HCT116 (cell line): ENCODE data around the gene KRT78. TPM values are rescaled to one million over a fixed set of nuclear protein-coding genes. Genes with fewer than 3 reads are reported as not detected.

ENCODE experiments used
- ATAC-seq: fragments of 200-7000 bp; cut with Tn5 transposase; 2 replicates; pipeline ENCODE4 v1.9.1; 2020; ENCODE audit warnings: mild to moderate bottlenecking, moderate library complexity
- BruUV-seq: library from RNA; stranded (reverse); fragments of 400-500 nt; replicated peaks from 2 replicates; lab custom pipeline; 2021; lab: Mats Ljungman, UMichigan
- CTCF ChIA-PET: fragments of 300-600 bp; sonication (Branson Sonifier 250); formaldehyde crosslinking; loops from one replicate; lab custom pipeline; 2021; ENCODE audit warnings: antibody characterized with exemption; lab: Charles Lee
- POLR2A ChIA-PET: fragments of 300-600, 350-600 bp; sonication (Branson Sonifier 250); formaldehyde crosslinking; loops from one replicate; lab custom pipeline; 2021; ENCODE audit warnings: antibody characterized with exemption; lab: Charles Lee
- RAD21 ChIA-PET, 2 experiments: fragments of 300-600 bp; sonication (Branson Sonifier 250); formaldehyde crosslinking; loops; one replicate each; lab custom pipeline; 2023; ENCODE audit warnings: low total read pairs in 2 of 2; ENCODE audit not compliant: uncharacterized antibody in 2 of 2, unreplicated experiment in 2 of 2, low non-redundant PET in 1 of 2; lab: Charles Lee
- DNase-seq: peaks from one replicate; pipeline ENCODE4 v3.0.0-alpha.2; 2010; ENCODE audit warnings: low read depth, low spot score
- H2AFZ ChIP-seq: fragments of 200-600 bp; shearing (Covaris generic), sonication (generic); 2 replicates; pipeline ENCODE4 v1.6.1; 2017; ENCODE audit warnings: low read depth, mixed run types, mixed read lengths, antibody characterized with exemption, low read length; ENCODE audit not compliant: poor library complexity, severe bottlenecking
- H3K27ac ChIP-seq: 2 replicates; pipeline ENCODE4 v1.5.1; 2012; ENCODE audit warnings: low read depth, low read length
- H3K27me3 ChIP-seq: fragments of 200-600 bp; sonication (generic); 2 replicates; pipeline ENCODE4 v1.6.1; 2016; ENCODE audit warnings: mixed run types, low read length, mixed read lengths; ENCODE audit not compliant: insufficient read depth
- H3K36me3 ChIP-seq, 2 experiments: fragments of 200-500 bp in 1 of 2; fragments of 200-600 bp in 1 of 2; sonication (Bioruptor generic) in 1 of 2; sonication (generic) in 1 of 2; 2 replicates each; pipeline versions ENCODE4 v1.5.1 to v1.6.1; 2014 to 2016; ENCODE audit warnings: low read length in 2 of 2, inconsistent platforms in 1 of 2, mixed read lengths in 1 of 2, mixed run types in 1 of 2; ENCODE audit not compliant: insufficient read depth in 2 of 2, control insufficient read depth in 1 of 2
- H3K4me1 ChIP-seq, 2 experiments: fragments of 200-600 bp in 1 of 2; sonication (generic) in 1 of 2; 2 replicates each; pipeline versions ENCODE4 v1.5.1 to v1.6.1; 2012 to 2017; ENCODE audit warnings: low read length in 2 of 2, inconsistent platforms in 1 of 2, mild to moderate bottlenecking in 1 of 2, mixed read lengths in 1 of 2, mixed run types in 1 of 2, moderate library complexity in 1 of 2; ENCODE audit not compliant: insufficient read depth in 2 of 2, control insufficient read depth in 1 of 2
- H3K4me2 ChIP-seq: fragments of 200-600 bp; sonication (generic); 2 replicates; pipeline ENCODE4 v1.6.1; 2017; ENCODE audit warnings: mixed run types, low read length, mixed read lengths
- H3K4me3 ChIP-seq, 2 experiments: fragments of 200-600 bp in 1 of 2; sonication (generic) in 1 of 2; replicated peaks in 1 of 2; 2 replicates each; pipeline ENCODE4 v1.5.1; 2011 to 2016; ENCODE audit warnings: low read length in 2 of 2, control low read depth in 1 of 2, low read depth in 1 of 2, mild to moderate bottlenecking in 1 of 2, mixed read lengths in 1 of 2, mixed run types in 1 of 2
- H3K79me2 ChIP-seq: fragments of 200-600 bp; sonication (generic); 2 replicates; pipeline ENCODE4 v1.6.1; 2017; ENCODE audit warnings: mild to moderate bottlenecking, mixed run types, low read length, moderate library complexity, mixed read lengths; ENCODE audit not compliant: insufficient read depth
- H3K9ac ChIP-seq: fragments of 200-600 bp; sonication (generic); 2 replicates; pipeline ENCODE4 v1.6.1; 2016; ENCODE audit warnings: low read length, mixed read lengths
- H3K9me2 ChIP-seq: fragments of 200-600 bp; sonication (generic), shearing (Covaris generic); 2 replicates; pipeline ENCODE4 v1.6.1; 2017; ENCODE audit warnings: mixed run types, mild to moderate bottlenecking, moderate library complexity; ENCODE audit not compliant: insufficient read depth
- H3K9me3 ChIP-seq, 2 experiments: fragments of 200-500 bp in 1 of 2; fragments of 200-600 bp in 1 of 2; sonication (Bioruptor generic) in 1 of 2; sonication (generic) in 1 of 2; 2 replicates each; pipeline ENCODE4 v1.6.1; 2014 to 2017; ENCODE audit warnings: low read length in 2 of 2, mixed read lengths in 2 of 2, inconsistent platforms in 1 of 2, low read depth in 1 of 2, mild to moderate bottlenecking in 1 of 2, mixed run types in 1 of 2, moderate library complexity in 1 of 2; ENCODE audit not compliant: control insufficient read depth in 1 of 2, insufficient read depth in 1 of 2
- H4K20me1 ChIP-seq: fragments of 200-600 bp; sonication (generic), shearing (Covaris generic); 2 replicates; pipeline ENCODE4 v1.6.1; 2017; ENCODE audit warnings: mixed run types, mild to moderate bottlenecking, moderate library complexity; ENCODE audit not compliant: insufficient read depth
- CBX3 ChIP-seq: IDR thresholded peaks from 2 replicates; pipeline ENCODE4 v1.6.1; 2012; ENCODE audit warnings: low read depth
- EZH2phosphoT487 ChIP-seq: fragments of 200-600 bp; IDR thresholded peaks from 2 replicates; pipeline ENCODE4 v1.6.1; 2018; ENCODE audit warnings: antibody characterized with exemption, borderline replicate concordance
- FOSL1 ChIP-seq: IDR thresholded peaks from 2 replicates; pipeline ENCODE4 v1.6.1; 2012; ENCODE audit warnings: low read depth
- JUND ChIP-seq: IDR thresholded peaks from 2 replicates; pipeline ENCODE4 v1.6.1; 2012
- POLR2AphosphoS5 ChIP-seq: IDR thresholded peaks from 2 replicates; pipeline ENCODE4 v1.6.1; 2011; ENCODE audit warnings: mild to moderate bottlenecking, low read depth, low read length, moderate library complexity
- RAD21 ChIP-seq: IDR thresholded peaks from 2 replicates; pipeline ENCODE4 v1.6.1; 2012; ENCODE audit warnings: low read depth, mild to moderate bottlenecking
- SIN3A ChIP-seq: IDR thresholded peaks from 2 replicates; pipeline ENCODE4 v1.6.1; 2012; ENCODE audit warnings: low read depth
- SP1 ChIP-seq: IDR thresholded peaks from 2 replicates; pipeline ENCODE4 v1.6.1; 2012; ENCODE audit warnings: low read depth
- YY1 ChIP-seq: IDR thresholded peaks from 2 replicates; pipeline ENCODE4 v1.6.1; 2011; ENCODE audit warnings: low read length, low read depth, moderate library complexity, mild to moderate bottlenecking; ENCODE audit not compliant: insufficient replicate concordance; ENCODE audit errors: extremely low read depth
- ZNF274 ChIP-seq: fragments of 200-500 bp; sonication (Bioruptor generic); IDR thresholded peaks from 2 replicates; pipeline ENCODE4 v1.6.1; 2014; ENCODE audit warnings: mild to moderate bottlenecking, low read depth, low read length, inconsistent platforms
- intact Hi-C: fragments of 100-400 bp; cut with micrococcal nuclease; formaldehyde crosslinking; loops from 2 replicates; pipeline ENCODE4 v1.10.0; 2022
- total RNA-seq: library from RNA; stranded (reverse); gene quantifications from one replicate; pipeline ENCODE4 v1.2.1, GENCODE V29; 2021; ENCODE audit not compliant: unreplicated experiment
- TF ChIP-seq, protein P1 (sequence below): IDR thresholded peaks from 2 replicates; pipeline ENCODE4 v1.6.1; 2012
- TF ChIP-seq, protein P2 (sequence below), 3 experiments: fragments of 200-600 bp in 1 of 3; sonication (generic) in 1 of 3; IDR thresholded peaks in 2 of 3; conservative IDR thresholded peaks in 1 of 3; 2 replicates each; pipeline ENCODE4 v1.5.1; 2012 to 2017; ENCODE audit warnings: low read depth in 2 of 3, low read length in 2 of 3, antibody characterized with exemption in 1 of 3, borderline replicate concordance in 1 of 3, control low read depth in 1 of 3, mild to moderate bottlenecking in 1 of 3, mixed read lengths in 1 of 3, mixed run types in 1 of 3, moderate library complexity in 1 of 3; ENCODE audit not compliant: insufficient read depth in 1 of 3
- TF ChIP-seq, protein P3 (sequence below): IDR thresholded peaks from 2 replicates; pipeline ENCODE4 v1.6.1; 2011; ENCODE audit warnings: mild to moderate bottlenecking, low read length, moderate library complexity; ENCODE audit not compliant: insufficient replicate concordance; ENCODE audit errors: extremely low read depth

The KRT78 gene
- total RNA-seq, 1 experiment from 2014 or later: not detected

DNA sequence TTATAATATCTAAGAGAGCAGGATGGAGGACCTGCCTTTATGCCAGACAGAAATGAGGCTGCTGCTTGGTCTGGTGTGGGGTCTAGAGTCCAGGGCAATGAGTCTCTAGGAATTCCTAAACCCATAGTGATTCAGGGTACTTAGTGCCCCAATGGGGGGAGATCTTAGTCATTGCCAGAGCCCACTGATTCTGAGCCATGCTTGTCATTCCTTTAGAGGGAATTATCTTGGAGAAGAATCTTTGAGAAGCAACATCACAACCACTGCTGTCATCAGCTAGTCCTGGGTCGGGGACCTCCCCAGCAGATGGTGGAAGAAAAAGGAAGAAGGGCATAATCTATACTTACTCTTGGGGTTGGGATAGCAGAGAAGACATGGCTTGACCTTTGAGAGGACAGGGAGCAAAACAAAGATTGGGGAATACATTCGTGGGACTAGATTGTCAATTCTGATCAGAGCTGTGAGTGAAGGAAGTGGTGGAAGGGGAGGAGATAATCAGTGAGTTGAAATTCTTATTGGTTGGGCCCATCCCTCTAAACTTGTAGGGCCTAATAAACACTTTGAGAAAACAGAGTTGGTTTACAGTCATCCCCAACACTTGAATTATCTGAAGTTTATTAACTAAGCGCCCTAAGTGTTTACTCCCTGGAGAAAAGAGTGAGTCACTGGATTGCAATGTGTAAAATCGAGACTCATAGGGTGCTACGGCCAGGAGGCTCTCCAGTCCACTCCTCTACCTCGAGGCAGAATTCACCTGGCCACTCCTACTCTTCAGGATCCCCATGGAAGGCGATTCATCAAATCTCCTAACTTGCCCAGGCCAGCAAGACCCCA lies 49.9 kb downstream of the KRT78 start:
- no peaks in the 10 kb centered on the region for H4K20me1 ChIP-seq
- TF ChIP-seq RAD21 (no peak), POLR2AphosphoS5 (no peak), EZH2phosphoT487 (no peak), JUND (peak; percentile 73), CBX3 (0 out of 2 replicates have a peak, but pooled peaks have one; percentile 30), ZNF274 (no peak), SP1 (0 out of 2 replicates have a peak, but pooled peaks have one; percentile 4), SIN3A (no peak), FOSL1 (peak; percentile 77; the same call in 1 of the 2 replicates), YY1 (no peak)
- TF ChIP-seq, protein P1, sequence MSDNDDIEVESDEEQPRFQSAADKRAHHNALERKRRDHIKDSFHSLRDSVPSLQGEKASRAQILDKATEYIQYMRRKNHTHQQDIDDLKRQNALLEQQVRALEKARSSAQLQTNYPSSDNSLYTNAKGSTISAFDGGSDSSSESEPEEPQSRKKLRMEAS: 0 out of 2 replicates have a peak, but pooled peaks have one; percentile 30
- TF ChIP-seq, protein P2, sequence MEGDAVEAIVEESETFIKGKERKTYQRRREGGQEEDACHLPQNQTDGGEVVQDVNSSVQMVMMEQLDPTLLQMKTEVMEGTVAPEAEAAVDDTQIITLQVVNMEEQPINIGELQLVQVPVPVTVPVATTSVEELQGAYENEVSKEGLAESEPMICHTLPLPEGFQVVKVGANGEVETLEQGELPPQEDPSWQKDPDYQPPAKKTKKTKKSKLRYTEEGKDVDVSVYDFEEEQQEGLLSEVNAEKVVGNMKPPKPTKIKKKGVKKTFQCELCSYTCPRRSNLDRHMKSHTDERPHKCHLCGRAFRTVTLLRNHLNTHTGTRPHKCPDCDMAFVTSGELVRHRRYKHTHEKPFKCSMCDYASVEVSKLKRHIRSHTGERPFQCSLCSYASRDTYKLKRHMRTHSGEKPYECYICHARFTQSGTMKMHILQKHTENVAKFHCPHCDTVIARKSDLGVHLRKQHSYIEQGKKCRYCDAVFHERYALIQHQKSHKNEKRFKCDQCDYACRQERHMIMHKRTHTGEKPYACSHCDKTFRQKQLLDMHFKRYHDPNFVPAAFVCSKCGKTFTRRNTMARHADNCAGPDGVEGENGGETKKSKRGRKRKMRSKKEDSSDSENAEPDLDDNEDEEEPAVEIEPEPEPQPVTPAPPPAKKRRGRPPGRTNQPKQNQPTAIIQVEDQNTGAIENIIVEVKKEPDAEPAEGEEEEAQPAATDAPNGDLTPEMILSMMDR (IDR thresholded peaks at IDR 0.05 in 2 of 3, conservative IDR thresholded peaks at IDR 0.05 in 1 of 3; ENCODE audit: borderline replicate concordance in 1 of 3, insufficient read depth in 1 of 3, low read depth in 2 of 3, low read length in 2 of 3): no peak
- TF ChIP-seq, protein P3, sequence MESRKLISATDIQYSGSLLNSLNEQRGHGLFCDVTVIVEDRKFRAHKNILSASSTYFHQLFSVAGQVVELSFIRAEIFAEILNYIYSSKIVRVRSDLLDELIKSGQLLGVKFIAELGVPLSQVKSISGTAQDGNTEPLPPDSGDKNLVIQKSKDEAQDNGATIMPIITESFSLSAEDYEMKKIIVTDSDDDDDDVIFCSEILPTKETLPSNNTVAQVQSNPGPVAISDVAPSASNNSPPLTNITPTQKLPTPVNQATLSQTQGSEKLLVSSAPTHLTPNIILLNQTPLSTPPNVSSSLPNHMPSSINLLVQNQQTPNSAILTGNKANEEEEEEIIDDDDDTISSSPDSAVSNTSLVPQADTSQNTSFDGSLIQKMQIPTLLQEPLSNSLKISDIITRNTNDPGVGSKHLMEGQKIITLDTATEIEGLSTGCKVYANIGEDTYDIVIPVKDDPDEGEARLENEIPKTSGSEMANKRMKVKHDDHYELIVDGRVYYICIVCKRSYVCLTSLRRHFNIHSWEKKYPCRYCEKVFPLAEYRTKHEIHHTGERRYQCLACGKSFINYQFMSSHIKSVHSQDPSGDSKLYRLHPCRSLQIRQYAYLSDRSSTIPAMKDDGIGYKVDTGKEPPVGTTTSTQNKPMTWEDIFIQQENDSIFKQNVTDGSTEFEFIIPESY: no peak
- BruUV-seq: no TSS peak
- ATAC-seq (peak; percentile 87), DNase-seq (peak; percentile 31)
- H3K79me2 ChIP-seq: no peaks in the 10 kb centered on the region
- RAD21 ChIA-PET: no interaction called here
- no peaks in the 10 kb centered on the region for H3K9me2 ChIP-seq
- POLR2A ChIA-PET: no interaction called here
- intact Hi-C loops: no loop called here
- no peak overlapping the region for H3K27ac ChIP-seq
- no peaks in the 10 kb centered on the region for H3K27me3 ChIP-seq
- no peak overlapping the region for H3K4me3 ChIP-seq
- CTCF ChIA-PET: no interaction called here
- no peaks in the 10 kb centered on the region for H3K36me3 ChIP-seq
- H2AFZ ChIP-seq: peak overlapping the region; percentile 28
- H3K9ac ChIP-seq: no peak overlapping the region
- peak overlapping the region; percentile 37 for H3K4me2 ChIP-seq
- H3K9me3 ChIP-seq: no peaks in the 10 kb centered on the region
- H3K4me1 ChIP-seq: peaks cover 8 to 42% of the 10 kb centered on the region in 2 experiments; a peak in 3 of 4 replicates
